ENCODE measurements around the gene MC3R.

Gene MC3R

DNA sequence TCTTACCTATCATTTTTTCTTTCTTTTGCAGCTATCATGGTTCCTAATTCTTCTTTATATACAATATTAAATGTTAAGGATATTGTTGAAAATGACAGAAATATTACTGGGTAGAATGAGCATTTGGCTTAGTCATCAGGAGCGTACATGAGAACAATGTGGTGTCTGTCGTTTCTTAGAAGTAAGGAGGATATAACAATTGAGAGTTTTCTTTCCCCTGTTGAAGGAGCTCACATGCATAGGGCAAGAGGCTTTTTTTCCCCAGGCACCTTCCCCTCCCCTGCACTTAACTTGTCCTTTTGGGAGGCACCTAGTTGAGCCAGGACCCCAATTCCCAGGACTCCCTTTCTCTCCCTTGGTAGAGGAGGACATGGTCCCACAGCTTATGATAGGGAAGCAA is 25.0 kb downstream of the MC3R start:
- H3F3A ChIP-seq (ENCODE audit: low read depth): no peaks in the 10 kb centered on the region
- H3K4me2 ChIP-seq (ENCODE audit: low read depth, low read length, poor library complexity, severe bottlenecking): no peak overlapping the region
- H3K9me3 ChIP-seq (ENCODE audit: insufficient read depth, low read depth, low read length): peaks cover 4% of the 10 kb centered on the region; the same call in 1 of the 2 replicates
- no peaks in the 10 kb centered on the region for H3K4me1 ChIP-seq (ENCODE audit: insufficient read depth, low read length, poor library complexity, severe bottlenecking)
- H4K20me1 ChIP-seq (ENCODE audit: insufficient read depth, low read length, poor library complexity, severe bottlenecking): no peaks in the 10 kb centered on the region
- H3K4me3 ChIP-seq (ENCODE audit: low read length, poor library complexity, severe bottlenecking): no peak overlapping the region
- TF ChIP-seq, protein P1, sequence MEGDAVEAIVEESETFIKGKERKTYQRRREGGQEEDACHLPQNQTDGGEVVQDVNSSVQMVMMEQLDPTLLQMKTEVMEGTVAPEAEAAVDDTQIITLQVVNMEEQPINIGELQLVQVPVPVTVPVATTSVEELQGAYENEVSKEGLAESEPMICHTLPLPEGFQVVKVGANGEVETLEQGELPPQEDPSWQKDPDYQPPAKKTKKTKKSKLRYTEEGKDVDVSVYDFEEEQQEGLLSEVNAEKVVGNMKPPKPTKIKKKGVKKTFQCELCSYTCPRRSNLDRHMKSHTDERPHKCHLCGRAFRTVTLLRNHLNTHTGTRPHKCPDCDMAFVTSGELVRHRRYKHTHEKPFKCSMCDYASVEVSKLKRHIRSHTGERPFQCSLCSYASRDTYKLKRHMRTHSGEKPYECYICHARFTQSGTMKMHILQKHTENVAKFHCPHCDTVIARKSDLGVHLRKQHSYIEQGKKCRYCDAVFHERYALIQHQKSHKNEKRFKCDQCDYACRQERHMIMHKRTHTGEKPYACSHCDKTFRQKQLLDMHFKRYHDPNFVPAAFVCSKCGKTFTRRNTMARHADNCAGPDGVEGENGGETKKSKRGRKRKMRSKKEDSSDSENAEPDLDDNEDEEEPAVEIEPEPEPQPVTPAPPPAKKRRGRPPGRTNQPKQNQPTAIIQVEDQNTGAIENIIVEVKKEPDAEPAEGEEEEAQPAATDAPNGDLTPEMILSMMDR (conservative IDR thresholded peaks at IDR 0.05; ENCODE audit: low read length): no peak
- no peak for TF ChIP-seq EZH2phosphoT487 (IDR thresholded peaks at IDR 0.05; ENCODE audit: borderline replicate concordance)
- no peaks in the 10 kb centered on the region for H3K79me2 ChIP-seq (ENCODE audit: insufficient read depth, low read length)
- no peaks in the 10 kb centered on the region for H3K27me3 ChIP-seq (ENCODE audit: insufficient read depth, low read length, poor library complexity, severe bottlenecking)
- no peaks in the 10 kb centered on the region for H3K9me2 ChIP-seq (replicated peaks; ENCODE audit: low read depth, low read length)
- H3K9ac ChIP-seq (ENCODE audit: low read depth, low read length, poor library complexity, severe bottlenecking): no peak overlapping the region
- H3K36me3 ChIP-seq (ENCODE audit: insufficient read depth, low read length): no peaks in the 10 kb centered on the region
- no peak overlapping the region for H2AFZ ChIP-seq (ENCODE audit: low read length)

DNA sequence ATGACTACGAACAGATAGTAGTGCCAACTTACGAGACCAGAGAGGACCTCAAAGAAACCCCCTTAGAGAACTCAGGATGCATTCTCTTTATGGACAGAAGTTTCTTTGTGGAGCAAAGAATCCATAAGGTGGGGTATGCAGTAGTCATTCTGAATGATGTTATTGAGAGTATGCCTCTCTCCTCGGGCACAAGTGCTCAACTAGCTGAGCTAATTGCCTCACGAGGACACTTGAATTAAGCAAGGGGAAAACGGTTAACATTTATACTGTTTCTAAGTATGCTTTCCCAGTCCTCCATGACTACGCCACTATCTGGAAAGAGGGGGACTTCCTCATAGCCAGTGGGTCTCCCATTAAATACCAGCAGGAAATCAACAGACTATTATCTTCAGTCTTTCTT is 25.6 kb downstream of the MC3R start:
- Histone ChIP-seq H2AFZ (ENCODE audit: low read length) (no peak overlapping the region), H3K4me1 (ENCODE audit: insufficient read depth, low read length, poor library complexity, severe bottlenecking) (no peaks in the 10 kb centered on the region), H3K27me3 (ENCODE audit: insufficient read depth, low read length, poor library complexity, severe bottlenecking) (no peaks in the 10 kb centered on the region), H3K9me3 (ENCODE audit: insufficient read depth, low read depth, low read length) (peaks cover 4% of the 10 kb centered on the region; the same call in 1 of the 2 replicates), H3K9me2 (replicated peaks; ENCODE audit: low read depth, low read length) (no peaks in the 10 kb centered on the region), H3K9ac (ENCODE audit: low read depth, low read length, poor library complexity, severe bottlenecking) (no peak overlapping the region), H3F3A (ENCODE audit: low read depth) (no peaks in the 10 kb centered on the region), H4K20me1 (ENCODE audit: insufficient read depth, low read length, poor library complexity, severe bottlenecking) (no peaks in the 10 kb centered on the region), H3K36me3 (ENCODE audit: insufficient read depth, low read length) (no peaks in the 10 kb centered on the region), H3K79me2 (ENCODE audit: insufficient read depth, low read length) (no peaks in the 10 kb centered on the region), H3K4me2 (ENCODE audit: low read depth, low read length, poor library complexity, severe bottlenecking) (no peak overlapping the region), H3K4me3 (ENCODE audit: low read length, poor library complexity, severe bottlenecking) (no peak overlapping the region)
- no peak for TF ChIP-seq EZH2phosphoT487 (IDR thresholded peaks at IDR 0.05; ENCODE audit: borderline replicate concordance)
- TF ChIP-seq, protein P1 (conservative IDR thresholded peaks at IDR 0.05; ENCODE audit: low read length): no peak

DNA sequence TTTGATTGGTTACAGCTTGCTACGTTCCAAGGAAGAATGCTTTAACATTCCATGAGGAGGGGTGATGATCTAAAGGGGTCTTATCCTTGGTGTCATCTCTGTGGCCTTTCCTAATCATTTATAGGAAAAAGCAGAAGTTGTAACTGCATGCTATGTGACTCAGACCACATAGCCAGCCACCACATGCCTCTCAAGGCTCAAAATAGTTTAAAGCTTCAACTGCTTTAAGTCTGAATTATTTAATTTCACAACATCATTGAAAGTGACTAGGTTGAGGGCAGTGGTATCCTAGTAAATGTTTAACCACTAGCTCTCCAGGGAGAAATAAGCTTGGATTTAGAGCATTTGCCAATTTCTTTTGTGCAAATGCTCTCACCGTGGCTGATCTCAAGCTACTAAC is 29.7 kb downstream of the MC3R start:
- no peak for TF ChIP-seq EZH2phosphoT487 (IDR thresholded peaks at IDR 0.05; ENCODE audit: borderline replicate concordance)
- TF ChIP-seq, protein P1 (conservative IDR thresholded peaks at IDR 0.05; ENCODE audit: low read length): no peak
- Histone ChIP-seq H3K27me3 (ENCODE audit: insufficient read depth, low read length, poor library complexity, severe bottlenecking) (no peaks in the 10 kb centered on the region), H4K20me1 (ENCODE audit: insufficient read depth, low read length, poor library complexity, severe bottlenecking) (no peaks in the 10 kb centered on the region), H3K4me2 (ENCODE audit: low read depth, low read length, poor library complexity, severe bottlenecking) (no peak overlapping the region), H3K4me1 (ENCODE audit: insufficient read depth, low read length, poor library complexity, severe bottlenecking) (no peaks in the 10 kb centered on the region), H3K4me3 (ENCODE audit: low read length, poor library complexity, severe bottlenecking) (no peak overlapping the region), H3K9me2 (replicated peaks; ENCODE audit: low read depth, low read length) (no peaks in the 10 kb centered on the region), H3F3A (ENCODE audit: low read depth) (no peaks in the 10 kb centered on the region), H3K9ac (ENCODE audit: low read depth, low read length, poor library complexity, severe bottlenecking) (no peak overlapping the region), H3K36me3 (ENCODE audit: insufficient read depth, low read length) (no peaks in the 10 kb centered on the region), H3K9me3 (ENCODE audit: insufficient read depth, low read depth, low read length) (peaks cover 4% of the 10 kb centered on the region; the same call in 1 of the 2 replicates), H2AFZ (ENCODE audit: low read length) (no peak overlapping the region), H3K79me2 (ENCODE audit: insufficient read depth, low read length) (no peaks in the 10 kb centered on the region)

Measured in Loucy (cell line).